ENCODE data around the gene STK36.

STK36 gene

DNA sequence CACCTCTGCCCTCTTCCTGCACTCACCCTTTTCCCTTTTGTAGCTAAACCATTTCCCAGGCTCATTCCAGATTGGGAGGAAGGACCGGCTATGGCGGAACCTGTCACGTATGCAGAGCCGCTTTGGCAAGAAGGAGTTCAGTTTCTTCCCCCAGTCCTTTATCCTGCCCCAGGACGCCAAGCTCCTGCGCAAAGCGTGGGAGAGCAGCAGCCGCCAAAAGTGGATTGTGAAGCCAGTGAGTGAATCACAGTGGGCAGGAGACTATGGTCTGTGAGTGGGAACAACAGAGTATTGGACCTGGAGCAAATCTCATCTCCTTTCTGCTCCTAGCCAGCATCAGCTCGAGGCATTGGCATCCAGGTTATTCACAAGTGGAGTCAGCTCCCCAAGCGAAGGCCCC, 75.1 kb downstream of the STK36 start:
- no peak for ATAC-seq
- TF ChIP-seq ARNTL (CRISPR knock-in tag; IDR thresholded peaks at IDR 0.05; ENCODE audit: borderline replicate concordance, low read depth): no peak
- TF ChIP-seq, protein P1, sequence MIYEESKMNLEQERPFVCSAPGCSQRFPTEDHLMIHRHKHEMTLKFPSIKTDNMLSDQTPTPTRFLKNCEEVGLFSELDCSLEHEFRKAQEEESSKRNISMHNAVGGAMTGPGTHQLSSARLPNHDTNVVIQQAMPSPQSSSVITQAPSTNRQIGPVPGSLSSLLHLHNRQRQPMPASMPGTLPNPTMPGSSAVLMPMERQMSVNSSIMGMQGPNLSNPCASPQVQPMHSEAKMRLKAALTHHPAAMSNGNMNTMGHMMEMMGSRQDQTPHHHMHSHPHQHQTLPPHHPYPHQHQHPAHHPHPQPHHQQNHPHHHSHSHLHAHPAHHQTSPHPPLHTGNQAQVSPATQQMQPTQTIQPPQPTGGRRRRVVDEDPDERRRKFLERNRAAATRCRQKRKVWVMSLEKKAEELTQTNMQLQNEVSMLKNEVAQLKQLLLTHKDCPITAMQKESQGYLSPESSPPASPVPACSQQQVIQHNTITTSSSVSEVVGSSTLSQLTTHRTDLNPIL (CRISPR knock-in tag; IDR thresholded peaks at IDR 0.05; ENCODE audit: low read depth): no peak
- no peak for TF ChIP-seq ISL1 (CRISPR knock-in tag; IDR thresholded peaks at IDR 0.05)

DNA sequence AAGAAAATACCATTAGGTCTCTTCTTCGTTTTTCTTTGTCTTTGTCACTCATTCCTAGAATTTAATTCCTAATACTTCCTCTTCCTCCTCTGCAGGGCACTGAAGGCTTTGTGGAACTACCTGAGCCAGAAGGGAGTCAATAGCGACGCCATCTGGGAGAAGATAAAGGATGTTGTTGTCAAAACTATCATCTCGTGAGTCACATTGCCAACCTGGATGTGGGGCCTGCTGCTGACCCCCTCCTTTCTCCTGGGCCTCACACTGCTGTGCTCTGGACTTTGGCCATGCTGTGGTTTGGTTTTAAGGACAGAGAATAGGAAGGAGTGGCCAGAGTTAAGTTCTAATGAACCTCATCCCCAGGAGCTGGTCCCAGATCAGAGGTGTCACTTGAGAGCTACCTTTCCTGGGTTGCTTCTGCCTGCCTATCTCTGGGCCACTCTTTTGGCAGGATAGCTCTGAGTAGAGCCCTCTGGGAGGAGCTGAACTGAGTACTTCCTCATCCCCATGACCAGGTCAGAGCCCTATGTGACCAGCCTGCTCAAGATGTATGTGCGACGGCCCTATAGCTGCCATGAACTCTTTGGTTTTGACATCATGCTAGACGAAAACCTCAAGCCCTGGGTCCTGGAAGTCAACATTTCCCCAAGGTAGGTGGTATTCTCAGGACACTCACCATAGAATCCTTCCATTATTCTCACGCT, 77.0 kb downstream of the STK36 start:
- no peak for TF ChIP-seq ISL1 (CRISPR knock-in tag; IDR thresholded peaks at IDR 0.05)
- TF ChIP-seq ESRRG (CRISPR knock-in tag; IDR thresholded peaks at IDR 0.05): no peak
- TF ChIP-seq, protein P1 (CRISPR knock-in tag; IDR thresholded peaks at IDR 0.05; ENCODE audit: low read depth): no peak
- TF ChIP-seq SNAI2 (CRISPR knock-in tag; IDR thresholded peaks at IDR 0.05): no peak
- TF ChIP-seq, protein P2, sequence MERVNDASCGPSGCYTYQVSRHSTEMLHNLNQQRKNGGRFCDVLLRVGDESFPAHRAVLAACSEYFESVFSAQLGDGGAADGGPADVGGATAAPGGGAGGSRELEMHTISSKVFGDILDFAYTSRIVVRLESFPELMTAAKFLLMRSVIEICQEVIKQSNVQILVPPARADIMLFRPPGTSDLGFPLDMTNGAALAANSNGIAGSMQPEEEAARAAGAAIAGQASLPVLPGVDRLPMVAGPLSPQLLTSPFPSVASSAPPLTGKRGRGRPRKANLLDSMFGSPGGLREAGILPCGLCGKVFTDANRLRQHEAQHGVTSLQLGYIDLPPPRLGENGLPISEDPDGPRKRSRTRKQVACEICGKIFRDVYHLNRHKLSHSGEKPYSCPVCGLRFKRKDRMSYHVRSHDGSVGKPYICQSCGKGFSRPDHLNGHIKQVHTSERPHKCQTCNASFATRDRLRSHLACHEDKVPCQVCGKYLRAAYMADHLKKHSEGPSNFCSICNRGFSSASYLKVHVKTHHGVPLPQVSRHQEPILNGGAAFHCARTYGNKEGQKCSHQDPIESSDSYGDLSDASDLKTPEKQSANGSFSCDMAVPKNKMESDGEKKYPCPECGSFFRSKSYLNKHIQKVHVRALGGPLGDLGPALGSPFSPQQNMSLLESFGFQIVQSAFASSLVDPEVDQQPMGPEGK (CRISPR knock-in tag; IDR thresholded peaks at IDR 0.05; ENCODE audit: borderline replicate concordance): no peak
- TF ChIP-seq ZNF565 (CRISPR knock-in tag; conservative IDR thresholded peaks at IDR 0.05; ENCODE audit: low read depth): no peak
- no peak for TF ChIP-seq ZFP3 (CRISPR knock-in tag; IDR thresholded peaks at IDR 0.05)
- no peak for TF ChIP-seq ZNF8 (CRISPR knock-in tag; IDR thresholded peaks at IDR 0.05)
- TF ChIP-seq ZFP30 (CRISPR knock-in tag; IDR thresholded peaks at IDR 0.05): no peak
- TF ChIP-seq TOX (CRISPR knock-in tag; IDR thresholded peaks at IDR 0.05; ENCODE audit: borderline replicate concordance): no peak
- TF ChIP-seq CSDC2 (CRISPR knock-in tag; IDR thresholded peaks at IDR 0.05): no peak
- no peak for TF ChIP-seq GLIS3 (CRISPR knock-in tag; IDR thresholded peaks at IDR 0.05)
- no peak for TF ChIP-seq BACH2 (CRISPR knock-in tag; IDR thresholded peaks at IDR 0.05; ENCODE audit: borderline replicate concordance)
- no peak for TF ChIP-seq ZC3H10 (CRISPR knock-in tag; IDR thresholded peaks at IDR 0.05)
- no peak for TF ChIP-seq PPARA (CRISPR knock-in tag; IDR thresholded peaks at IDR 0.05; ENCODE audit: borderline replicate concordance)
- TF ChIP-seq ZNF70 (CRISPR knock-in tag; IDR thresholded peaks at IDR 0.05): no peak
- no peak for ATAC-seq
